Heart right ventricle (tissue), 16 donors: Measurements from ENCODE around the gene ADGRA1. TPM values are rescaled to one million over a fixed set of nuclear protein-coding genes. Genes with fewer than 3 reads are reported as not detected.

Experiments
- ATAC-seq, 8 donors: fragments of 200-7000 bp; cut with Tn5 transposase; one replicate each; pipeline ENCODE4 v1.9.1; 2020; ENCODE audit warnings: mild to moderate bottlenecking in 8 of 8, moderate library complexity in 8 of 8, moderate number of reproducible peaks in 1 of 8
- DNase-seq, 2 donors: peaks; one replicate each; pipeline ENCODE4 v3.0.0-alpha.2; 2020
- H3K27ac ChIP-seq, 10 donors: fragments of 200-600 bp; sonication (generic) in 2 of 10; one replicate each; pipeline versions ENCODE4 v1.5.0 to v1.8.0; 2020 to 2022; ENCODE audit warnings: mild to moderate bottlenecking in 3 of 10
- H3K27me3 ChIP-seq, 7 donors: fragments of 200-600 bp; one replicate each; pipeline ENCODE4 v1.8.0; 2021 to 2022; ENCODE audit warnings: mild to moderate bottlenecking in 2 of 7
- H3K36me3 ChIP-seq, 9 donors: fragments of 200-600 bp; sonication (generic) in 1 of 9; one replicate each; pipeline versions ENCODE4 v1.5.0 to v1.8.0; 2020 to 2022; ENCODE audit warnings: mild to moderate bottlenecking in 2 of 9
- H3K4me1 ChIP-seq, 9 donors: fragments of 200-600 bp; sonication (generic) in 1 of 9; one replicate each; pipeline versions ENCODE4 v1.5.0 to v1.8.0; 2020 to 2022; ENCODE audit warnings: mild to moderate bottlenecking in 4 of 9
- H3K4me3 ChIP-seq, 10 donors: fragments of 200-600 bp; sonication (generic) in 2 of 10; one replicate each; pipeline versions ENCODE4 v1.5.0 to v1.8.0; 2020 to 2022; ENCODE audit warnings: mild to moderate bottlenecking in 7 of 10, moderate library complexity in 2 of 10
- H3K9me3 ChIP-seq, 11 donors: fragments of 200-600 bp in 10 of 11; sonication (generic) in 2 of 11; one replicate each; pipeline versions ENCODE4 v1.5.0 to v1.8.0; 2013 to 2022; ENCODE audit warnings: mild to moderate bottlenecking in 2 of 11, control low read depth in 1 of 11, moderate library complexity in 1 of 11
- CTCF ChIP-seq, 9 donors: fragments of 200-600 bp; sonication (generic) in 2 of 9; IDR thresholded peaks; one replicate each; pipeline versions ENCODE4 v1.5.0 to v1.8.0; 2021 to 2022; ENCODE audit warnings: antibody characterized with exemption in 9 of 9, mild to moderate bottlenecking in 5 of 9, moderate library complexity in 1 of 9
- WGBS, 2 donors: extraction: QIAGEN DNeasy Blood & Tissue Kit; methylation state at CpG; one replicate each; pipeline ENCODE4 v1.1.7; 2013; ENCODE audit warnings: inconsistent platforms in 1 of 2; 5-methylcytosine and 5-hydroxymethylcytosine counted together
- intact Hi-C, 10 donors: fragments of 100-400 bp; cut with DNase I; formaldehyde crosslinking; loops; one replicate each; pipeline versions ENCODE4 v1.11.1 to v1.14.2; 2022
- polyA plus RNA-seq, 2 donors: library from polyadenylated mRNA; stranded (reverse); fragments of 200-250 nt; gene quantifications; one replicate each; pipeline ENCODE4 v1.2.3, GENCODE V29; 2013
- total RNA-seq, 10 donors: library from RNA; stranded (reverse); fragmentation: NEBNext Ultra II Directional in 3 of 10; extraction: Animal tissue kit (Norgen Biotek cat#: 25700) in 3 of 10; gene quantifications; one replicate each; pipeline versions ENCODE4 v1.2.1 to v1.2.4, GENCODE V29; 2021 to 2023
- donor health status: Arrhythmogenic right ventricular cardiomyopathy.
- donor health status: ischemic (EF 13 %, LVEDD 7.1; RV severe dilation, severe dysfunction).
- donor health status: healthy with polysubstance abuse.
- donor health status: DM: no; HTN: yes; CAD: no.
- donor health status: DM: no; HTN: no; CAD: no.
- donor health status: ischemic (EF 25% LVEDD 6.9; RV normal size, moderate dysfunction).
- donor health status: ischemic (EF 25% LVEDD 5.7; RV mildly dilated, moderate dysfunction).
- donor health status: healthy.
- donor health status: DM: yes; HTN: yes; CAD: no.
- donor health status: Ischemic cardiomyopathy.
- donor health status: ischemic (EF 35%, LVEDD 5.7; RV mildly dilated, moderate dysfunction).
- donor health status: nonischemic (EF 11% LVEDD 7.7; RV severe dilation, severe dysfunction).
- donor health status: DM: yes; HTN: yes; CAD: no.
- donor health status: PGD.
- donor health status: ischemic (EF 29% LVEDD 5.4; RV normal size, mild dysfunction).
- donor health status: nonischemic (EF 23%, LVEDD 6.1; RV moderate dilation, normal function).

The ADGRA1 gene
- total and polyA plus RNA-seq, 12 donors = under 0.01 to 0.21 (median 0.11) TPM; not detected in 6

GRCh38 chr10:133103311-133103910, 15.7 kb downstream of the ADGRA1 start:
- H3K36me3 ChIP-seq = no peaks in the 10 kb centered on the region
- peaks cover 4 to 73% (median 54%) of the 10 kb centered on the region in 7 donors for H3K27me3 ChIP-seq
- DNase-seq (no peak), ATAC-seq (no peak)
- H3K4me1 ChIP-seq = peaks cover 0 to 6% (median 0%) of the 10 kb centered on the region in 9 donors
- 84 to 86% methylated on average over 24 of the region's 24 CpGs for WGBS, 2 donors
- no peak overlapping the region for H3K27ac ChIP-seq
- no peak overlapping the region for H3K4me3 ChIP-seq
- no peak for TF ChIP-seq CTCF (IDR thresholded peaks at IDR 0.05)
- intact Hi-C loops = no loop called here
- H3K9me3 ChIP-seq = peaks cover 0 to 24% (median 17%) of the 10 kb centered on the region in 11 donors

- no peak for ATAC-seq
These were observed 16.6 kb downstream of the ADGRA1 start for GRCh38 chr10:133104068-133104962.

GRCh38 chr10:133104963-133105640, 17.4 kb downstream of the ADGRA1 start:
- H3K4me1 ChIP-seq = peaks cover 0 to 10% (median 0%) of the 10 kb centered on the region in 9 donors
- ATAC-seq (no peak), DNase-seq (no peak)
- no peak for TF ChIP-seq CTCF (IDR thresholded peaks at IDR 0.05)
- peaks cover 4 to 58% (median 37%) of the 10 kb centered on the region in 7 donors for H3K27me3 ChIP-seq
- H3K36me3 ChIP-seq = no peaks in the 10 kb centered on the region
- H3K27ac ChIP-seq = no peak overlapping the region
- peaks cover 0 to 34% (median 17%) of the 10 kb centered on the region in 11 donors for H3K9me3 ChIP-seq
- no peak overlapping the region for H3K4me3 ChIP-seq
- intact Hi-C loops = no loop called here
- 72% methylated on average over 30 of the region's 30 CpGs for WGBS, 2 donors

More at GRCh38 chr10:133104068-133104962, 16.6 kb downstream of the ADGRA1 start:
- Histone ChIP-seq H3K9me3 (peaks cover 0 to 29% (median 17%) of the 10 kb centered on the region in 11 donors), H3K27ac (no peak overlapping the region), H3K36me3 (no peaks in the 10 kb centered on the region), H3K27me3 (peaks cover 4 to 65% (median 45%) of the 10 kb centered on the region in 7 donors), H3K4me1 (peaks cover 0 to 6% (median 0%) of the 10 kb centered on the region in 9 donors), H3K4me3 (no peak overlapping the region)
- intact Hi-C loops = no loop called here
- TF ChIP-seq CTCF (IDR thresholded peaks at IDR 0.05) = no peak
- 75 to 78% methylated on average over 40 of the region's 40 CpGs for WGBS, 2 donors
- no peak for DNase-seq
